Epithelial cell of proximal tubule (primary cell): Measurements from ENCODE around the gene CRAMP1. TPM values are rescaled to one million over a fixed set of nuclear protein-coding genes. Genes with fewer than 3 reads are reported as not detected.

Experiments
- DNase-seq: peaks from one replicate; pipeline ENCODE4 v3.0.0-alpha.2; 2011; ENCODE audit warnings: low read depth
- H3K4me3 ChIP-seq: 2 replicates; pipeline ENCODE4 v1.5.1; 2011; ENCODE audit warnings: low read depth, mild to moderate bottlenecking, low read length
- total RNA-seq: library from RNA; depleted of rRNA; stranded (reverse); fragments of >200 nt; gene quantifications from 2 replicates; pipeline ENCODE4 v1.2.3, GENCODE V29; 2015
- TF ChIP-seq, protein P1 (sequence below): conservative IDR thresholded peaks from 2 replicates; pipeline ENCODE4 v1.5.1; 2012; ENCODE audit warnings: low read depth, mild to moderate bottlenecking, low read length

Gene CRAMP1
- total RNA-seq, 1 donor from 2014 or later: 6.9 TPM

- TF ChIP-seq, protein P1, sequence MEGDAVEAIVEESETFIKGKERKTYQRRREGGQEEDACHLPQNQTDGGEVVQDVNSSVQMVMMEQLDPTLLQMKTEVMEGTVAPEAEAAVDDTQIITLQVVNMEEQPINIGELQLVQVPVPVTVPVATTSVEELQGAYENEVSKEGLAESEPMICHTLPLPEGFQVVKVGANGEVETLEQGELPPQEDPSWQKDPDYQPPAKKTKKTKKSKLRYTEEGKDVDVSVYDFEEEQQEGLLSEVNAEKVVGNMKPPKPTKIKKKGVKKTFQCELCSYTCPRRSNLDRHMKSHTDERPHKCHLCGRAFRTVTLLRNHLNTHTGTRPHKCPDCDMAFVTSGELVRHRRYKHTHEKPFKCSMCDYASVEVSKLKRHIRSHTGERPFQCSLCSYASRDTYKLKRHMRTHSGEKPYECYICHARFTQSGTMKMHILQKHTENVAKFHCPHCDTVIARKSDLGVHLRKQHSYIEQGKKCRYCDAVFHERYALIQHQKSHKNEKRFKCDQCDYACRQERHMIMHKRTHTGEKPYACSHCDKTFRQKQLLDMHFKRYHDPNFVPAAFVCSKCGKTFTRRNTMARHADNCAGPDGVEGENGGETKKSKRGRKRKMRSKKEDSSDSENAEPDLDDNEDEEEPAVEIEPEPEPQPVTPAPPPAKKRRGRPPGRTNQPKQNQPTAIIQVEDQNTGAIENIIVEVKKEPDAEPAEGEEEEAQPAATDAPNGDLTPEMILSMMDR: no peak
- no peak for DNase-seq
- no peak overlapping the region for H3K4me3 ChIP-seq
Observed at GRCh38 chr16:1676661-1677060, 64.5 kb downstream of the CRAMP1 start.

DNA sequence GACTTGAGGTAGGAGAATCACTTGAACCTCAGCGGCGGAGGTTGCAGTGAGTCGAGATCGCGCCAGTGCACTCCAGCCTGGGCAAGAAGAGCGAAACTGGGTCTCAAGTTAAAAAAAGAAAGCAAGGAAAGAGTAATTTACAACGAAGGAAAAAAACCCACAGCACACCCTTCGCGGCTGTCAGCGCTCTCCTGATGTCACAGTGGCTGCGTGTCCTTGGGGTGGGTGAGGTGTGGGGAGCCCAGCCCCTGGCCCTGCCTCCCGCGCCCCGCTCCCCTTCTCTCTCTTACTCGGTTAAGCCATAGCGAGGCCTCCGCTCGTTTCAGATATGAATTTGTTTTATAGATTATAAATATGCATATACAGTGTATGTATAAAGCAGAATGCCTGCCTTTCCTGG is 65.2 kb downstream of the CRAMP1 start:
- DNase-seq: no peak
- H3K4me3 ChIP-seq: peak overlapping the region; percentile 51
- TF ChIP-seq, protein P1: no peak

DNA sequence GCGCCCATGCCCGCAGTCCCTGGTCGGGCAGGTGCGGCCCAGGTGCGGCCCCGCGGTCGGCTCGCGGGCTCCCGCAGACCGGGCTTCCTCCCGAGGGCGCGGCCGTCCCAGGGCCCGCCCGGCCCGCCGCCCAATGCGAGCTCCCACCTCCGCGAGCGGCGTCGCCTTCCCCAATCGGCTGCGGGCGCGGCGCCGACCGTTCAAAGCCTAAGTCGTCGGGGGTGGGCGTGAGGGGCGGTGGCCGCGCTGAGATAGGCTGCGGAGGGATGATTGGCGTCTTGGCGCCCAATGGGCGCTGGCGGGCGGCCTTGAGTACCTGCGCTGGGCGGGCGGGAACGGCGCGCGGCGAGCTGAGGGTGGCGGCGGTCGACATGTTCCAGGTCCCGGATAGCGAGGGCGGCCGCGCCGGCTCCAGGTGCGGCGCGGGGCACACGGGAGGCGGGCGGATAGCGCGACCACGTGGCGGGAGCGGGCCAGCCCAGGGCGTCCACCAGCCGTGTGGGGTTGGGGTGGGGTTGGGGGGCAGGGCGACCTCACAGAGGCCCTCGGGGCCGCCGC is 65.9 kb downstream of the CRAMP1 start, which contains the start of gene JPT2:
JPT2 (plus strand) TSS at position 338 of the 558 bp plus-strand sequence; CDS start at position 372, 34 bp downstream.
- no peak for DNase-seq
- TF ChIP-seq, protein P1: no peak
- H3K4me3 ChIP-seq: peak within 1 kb of the TSS; percentile 91

GRCh38 chr16:1678500-1679098 is 66.4 kb downstream of the CRAMP1 start:
- TF ChIP-seq, protein P1: peak; percentile 20
- H3K4me3 ChIP-seq: peak overlapping the region; percentile 91
- no peak for DNase-seq

GRCh38 chr16:1680361-1680760 is 68.2 kb downstream of the CRAMP1 start:
- TF ChIP-seq, protein P1: no peak
- DNase-seq: no peak
- peak overlapping the region; percentile 91 for H3K4me3 ChIP-seq

- DNase-seq: no peak
- no peak overlapping the region for H3K4me3 ChIP-seq
- TF ChIP-seq, protein P1: no peak
Observed at GRCh38 chr16:1681032-1681431, 68.9 kb downstream of the CRAMP1 start.
